22Rv1 (cell line): Measurements from ENCODE around the gene CCDC88A.
"Not testable (repeated sequence)": the region's sequence is repeated elsewhere in the genome, so short reads cannot be mapped to it uniquely, and the experiment has no call there.

ENCODE experiments used
- CTCF ChIP-seq: fragments of 450-650 bp; IDR thresholded peaks from 2 replicates; pipeline ENCODE4 v1.5.1; 2017; ENCODE audit warnings: mild to moderate bottlenecking
- ZFX ChIP-seq: fragments of 450-650 bp; IDR thresholded peaks from 2 replicates; pipeline ENCODE4 v1.6.1; 2017; ENCODE audit warnings: antibody characterized with exemption, borderline replicate concordance

DNA sequence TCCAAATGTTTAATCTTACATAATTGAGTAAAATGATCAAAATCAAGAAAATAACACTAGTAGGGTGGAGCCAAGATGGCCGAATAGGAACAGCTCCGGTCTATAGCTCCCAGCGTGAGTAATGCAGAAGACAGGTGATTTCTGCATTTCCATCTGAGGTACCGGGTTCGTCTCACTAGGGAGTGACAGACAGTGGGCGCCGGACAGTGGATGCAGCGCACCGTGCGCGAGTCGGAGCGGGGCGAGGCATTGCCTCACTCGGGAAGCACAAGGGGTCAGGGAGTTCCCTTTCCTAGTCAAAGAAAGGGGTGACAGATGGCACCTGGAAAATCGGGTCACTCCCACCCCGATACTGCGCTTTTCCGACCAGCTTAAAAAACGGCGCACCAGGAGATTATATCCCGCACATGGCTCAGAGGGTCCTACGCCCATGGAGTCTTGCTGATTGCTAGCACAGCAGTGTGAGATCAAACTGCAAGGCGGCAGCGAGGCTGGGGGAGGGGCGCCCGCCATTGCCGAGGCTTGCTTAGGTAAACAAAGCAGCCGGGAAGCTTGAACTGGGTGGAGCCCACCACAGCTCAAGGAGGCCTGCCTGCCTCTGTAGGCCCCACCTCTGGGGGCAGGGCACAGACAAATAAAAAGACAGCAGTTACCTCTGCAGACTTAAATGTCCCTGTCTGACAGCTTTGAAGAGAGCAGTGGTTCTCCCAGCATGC, 22.5 kb upstream of the CCDC88A start:
- TF ChIP-seq ZFX, CTCF: not testable (repeated sequence)
